NCI-H2227 treated with DMSO at 0.1 percent for 48 hours (cell line): Measurements from ENCODE around the gene CHSY3.

Experiments
- DNase-seq: peaks from one replicate; lab custom pipeline; 2025; lab: John Stamatoyannopoulos, UW

CHSY3 gene

GRCh38 chr5:129904102-129904666, at the start of gene CHSY3:
Gene CHSY3, plus strand, starts transcription at chr5:129904465.
- peak; percentile 29 for DNase-seq

DNA sequence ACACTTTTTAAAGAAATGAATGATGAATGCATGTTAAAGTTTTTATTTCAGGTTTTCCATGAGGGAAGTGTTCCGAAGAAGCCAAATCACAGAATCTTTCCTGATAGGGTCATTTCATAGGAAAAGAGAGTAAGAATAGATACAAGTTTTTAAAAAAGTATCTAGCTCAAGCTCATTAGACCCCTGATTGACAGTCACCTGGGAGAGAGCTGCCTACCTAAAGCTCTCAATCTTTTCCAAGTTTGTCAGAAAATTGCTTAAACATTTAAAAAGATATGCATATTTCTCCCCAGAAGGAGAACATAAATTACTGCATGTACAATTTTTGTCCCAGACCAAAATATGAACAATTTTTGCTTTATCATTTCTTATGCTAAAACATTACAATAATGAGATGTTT, 47.9 kb upstream of the CHSY3 start:
- no peak for DNase-seq

DNA sequence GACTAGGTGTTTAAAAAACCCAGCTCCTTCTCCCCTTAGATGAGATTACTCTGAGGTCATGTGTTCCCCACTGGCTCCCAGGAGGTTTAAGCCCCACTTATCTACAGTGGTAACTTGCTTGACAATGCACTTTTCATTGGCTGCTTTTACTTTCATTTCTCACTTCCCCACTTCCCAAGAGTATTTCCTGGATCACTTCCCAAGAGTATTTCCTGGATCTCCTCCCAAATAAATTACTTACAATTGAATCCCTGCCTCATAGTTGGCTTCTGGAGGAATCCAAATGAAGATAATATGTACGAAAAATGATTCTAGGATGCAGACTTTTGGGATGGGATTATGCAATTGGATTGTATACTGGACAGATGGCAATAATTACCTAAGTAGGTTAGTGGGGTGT, 47.1 kb upstream of the CHSY3 start:
- no peak for DNase-seq

- no peak for DNase-seq
Observed at GRCh38 chr5:129858131-129858675, 46.1 kb upstream of the CHSY3 start.

DNA sequence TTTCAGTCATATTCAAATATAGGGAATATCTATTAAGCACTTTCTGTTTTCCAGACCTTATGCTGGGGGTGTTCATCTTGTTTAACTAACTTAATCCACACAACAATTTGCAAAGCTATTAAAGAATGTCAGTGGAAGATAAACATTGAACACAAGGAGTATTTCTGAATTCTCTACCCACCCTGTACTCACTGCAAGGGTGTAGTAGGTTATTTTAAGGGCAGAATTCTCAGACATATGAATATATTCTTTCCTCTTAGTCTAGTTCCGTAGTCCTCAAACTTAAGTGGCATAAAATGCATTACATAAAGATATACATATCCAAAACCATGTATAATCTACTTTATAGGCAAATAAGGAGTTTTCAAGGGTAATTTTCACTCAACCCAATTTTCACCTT, 19.9 kb upstream of the CHSY3 start:
- no peak for DNase-seq

- DNase-seq = no peak
Observed at GRCh38 chr5:129899454-129899853, 4.8 kb upstream of the CHSY3 start.

GRCh38 chr5:129902816-129903215, 1.4 kb upstream of the CHSY3 start:
- DNase-seq = no peak

DNA sequence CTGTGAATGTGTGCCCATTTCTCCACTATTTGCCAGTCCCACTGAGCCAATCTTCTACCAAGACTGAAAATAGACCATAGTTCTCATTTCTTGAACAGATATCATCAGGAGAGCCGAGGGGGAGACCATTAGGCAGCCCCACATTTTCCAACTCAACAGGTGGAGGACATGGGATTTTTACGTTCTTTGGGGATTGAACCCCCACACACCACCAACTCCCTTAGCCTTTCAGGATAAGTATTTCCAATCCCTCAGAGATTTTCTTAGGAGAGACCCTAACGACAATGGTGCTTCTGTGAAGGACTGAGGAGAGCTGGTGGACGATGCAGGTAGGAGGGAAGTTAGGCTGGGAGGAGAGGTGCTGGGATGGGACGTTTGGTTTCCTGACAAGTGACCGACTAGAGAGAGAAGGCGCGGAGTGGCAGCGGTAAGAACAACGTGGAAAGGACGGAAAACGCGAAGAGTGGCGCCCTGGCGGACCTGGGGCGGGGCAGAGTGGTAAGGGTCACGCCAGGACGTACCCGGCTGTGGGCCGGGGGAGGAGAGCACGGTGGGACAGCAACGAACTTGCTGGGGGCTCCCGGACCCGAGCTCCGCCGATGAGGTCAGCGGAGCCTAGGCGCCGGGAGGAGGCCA, 681 bp upstream of the CHSY3 start:
- DNase-seq = no peak

DNA sequence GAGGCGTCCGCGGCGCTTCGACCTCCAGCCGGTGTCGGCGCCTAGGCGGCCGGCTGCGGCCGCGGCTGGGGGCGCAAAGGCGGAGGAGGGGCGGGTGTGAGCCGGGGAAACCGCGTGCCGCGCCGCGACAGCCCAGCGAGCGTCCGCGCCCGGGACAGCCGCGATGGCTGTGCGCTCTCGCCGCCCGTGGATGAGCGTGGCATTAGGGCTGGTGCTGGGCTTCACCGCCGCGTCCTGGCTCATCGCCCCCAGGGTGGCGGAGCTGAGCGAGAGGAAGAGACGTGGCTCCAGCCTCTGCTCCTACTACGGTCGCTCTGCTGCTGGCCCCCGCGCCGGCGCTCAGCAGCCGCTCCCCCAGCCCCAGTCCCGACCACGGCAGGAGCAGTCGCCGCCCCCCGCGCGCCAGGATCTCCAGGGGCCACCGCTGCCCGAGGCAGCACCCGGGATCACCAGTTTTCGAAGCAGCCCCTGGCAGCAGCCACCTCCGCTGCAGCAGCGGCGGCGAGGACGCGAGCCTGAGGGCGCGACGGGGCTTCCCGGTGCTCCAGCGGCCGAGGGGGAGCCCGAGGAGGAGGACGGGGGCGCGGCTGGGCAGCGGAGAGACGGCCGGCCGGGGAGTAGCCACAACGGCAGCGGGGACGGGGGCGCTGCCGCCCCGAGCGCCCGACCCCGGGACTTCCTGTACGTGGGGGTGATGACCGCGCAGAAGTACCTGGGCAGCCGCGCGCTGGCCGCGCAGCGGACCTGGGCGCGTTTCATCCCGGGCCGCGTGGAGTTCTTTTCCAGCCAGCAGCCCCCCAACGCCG, 605 bp downstream of the CHSY3 start:
- no peak for DNase-seq

GRCh38 chr5:129905473-129906176, 1.4 kb downstream of the CHSY3 start:
- DNase-seq = no peak

- DNase-seq = no peak
Observed at GRCh38 chr5:129906177-129906887, 2.1 kb downstream of the CHSY3 start.

GRCh38 chr5:129909225-129909624, 5.0 kb downstream of the CHSY3 start:
- DNase-seq = no peak

GRCh38 chr5:129912601-129913255, 8.5 kb downstream of the CHSY3 start:
- DNase-seq = no peak

GRCh38 chr5:129915415-129915814, 11.2 kb downstream of the CHSY3 start:
- no peak for DNase-seq

DNA sequence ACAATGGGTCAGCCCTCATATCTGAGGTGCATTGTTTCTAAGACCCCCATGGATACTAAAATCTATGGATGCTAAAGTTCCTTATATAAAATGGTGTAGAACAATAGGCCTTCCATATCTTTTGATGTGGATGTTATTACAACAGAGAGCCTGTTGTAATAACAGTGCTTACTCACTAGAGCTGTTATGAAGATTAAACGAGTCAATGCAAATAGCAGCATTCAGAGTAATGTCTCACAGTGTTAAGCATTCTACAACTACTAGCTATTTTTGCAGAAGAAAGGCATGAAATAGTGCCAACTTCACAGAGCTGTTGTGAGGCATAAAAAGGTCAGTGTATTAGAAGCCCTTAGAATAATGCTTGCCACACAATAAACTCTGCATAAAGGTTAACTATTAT, 13.0 kb downstream of the CHSY3 start:
- no peak for DNase-seq

DNA sequence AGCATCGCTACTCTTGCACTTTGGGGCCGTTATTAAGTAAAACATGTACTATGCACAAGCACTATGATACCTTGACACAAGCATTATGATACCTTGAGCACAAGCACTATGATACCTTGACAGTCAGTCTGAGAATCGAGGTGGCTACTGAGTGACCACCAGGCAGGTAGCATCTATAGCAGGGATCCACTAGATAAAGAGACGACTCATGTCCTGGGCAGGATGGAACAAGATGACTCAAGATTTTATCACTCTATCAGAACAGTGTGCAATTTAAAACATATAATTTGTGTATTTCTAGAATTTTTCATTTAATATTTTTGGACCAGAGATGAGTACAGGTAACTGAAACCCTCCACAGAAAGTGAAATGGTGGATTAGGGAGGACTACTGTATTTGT, 16.9 kb downstream of the CHSY3 start:
- no peak for DNase-seq

DNA sequence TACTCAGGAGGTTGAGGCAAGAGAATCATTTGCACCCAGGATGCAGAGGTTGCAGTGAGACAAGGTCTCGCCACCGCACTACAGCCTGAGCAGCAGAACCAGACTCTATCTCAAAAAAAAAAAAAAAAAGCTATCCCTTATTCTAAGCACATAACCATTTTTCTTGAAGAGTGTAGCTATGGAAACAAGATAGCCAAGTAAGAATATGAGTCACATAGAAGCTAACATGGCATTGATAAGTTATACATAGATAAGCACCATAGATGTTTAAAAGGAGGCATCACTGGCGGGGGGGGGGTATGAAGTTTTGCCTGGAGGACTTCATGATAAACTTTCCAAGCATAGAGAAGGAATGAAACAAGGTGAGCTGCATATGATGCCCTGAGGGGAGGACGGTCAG, 26.0 kb downstream of the CHSY3 start:
- no peak for DNase-seq

- no peak for DNase-seq
Observed at GRCh38 chr5:129935626-129936025, 31.4 kb downstream of the CHSY3 start.

- no peak for DNase-seq
Observed at GRCh38 chr5:129938077-129938476, 33.8 kb downstream of the CHSY3 start.

GRCh38 chr5:129943936-129944335, 39.7 kb downstream of the CHSY3 start:
- no peak for DNase-seq

DNA sequence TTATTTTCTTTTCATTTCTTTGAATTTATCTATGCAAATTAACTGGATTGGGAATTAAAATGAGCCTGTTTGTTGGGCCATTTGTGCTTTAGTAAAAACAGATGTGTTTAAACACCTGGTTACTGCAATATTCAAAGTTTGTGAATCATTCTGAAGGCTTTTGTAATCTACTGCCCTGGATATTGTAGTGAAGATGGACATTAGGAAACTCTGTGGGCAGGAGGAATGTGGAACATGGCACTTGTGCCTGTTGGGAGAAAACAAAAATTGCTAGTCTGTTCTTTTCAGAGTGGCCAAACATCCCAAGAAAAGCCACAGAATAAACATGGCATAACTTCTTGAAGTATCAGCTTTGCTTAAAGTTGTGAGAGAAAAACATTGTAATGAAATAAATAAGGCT, 40.8 kb downstream of the CHSY3 start:
- DNase-seq = no peak
